NCI-H146 treated with DMSO at 0.1 percent for 48 hours (cell line): ENCODE measurements around the gene LRRN3.
"Not testable (repeated sequence)": the region's sequence is repeated elsewhere in the genome, so short reads cannot be mapped to it uniquely, and the experiment has no call there.

Experiments used
- DNase-seq: peaks from one replicate; lab custom pipeline; 2025; ENCODE audit not compliant: unreplicated experiment; lab: John Stamatoyannopoulos, UW

LRRN3 gene

GRCh38 chr7:111090846-111091245, at the start of gene LRRN3:
TSS of gene LRRN3 (plus strand) at chr7:111091127. CDS start at chr7:111122773, 31,646 bp downstream.
- DNase-seq: peak; percentile 92

- DNase-seq: no peak
Observed at GRCh38 chr7:111041577-111041976, 49.4 kb upstream of the LRRN3 start.

GRCh38 chr7:111042842-111043241, 48.1 kb upstream of the LRRN3 start:
- no peak for DNase-seq

- no peak for DNase-seq
Observed at GRCh38 chr7:111043561-111043960, 47.4 kb upstream of the LRRN3 start.

- no peak for DNase-seq
Observed at GRCh38 chr7:111045449-111045848, 45.5 kb upstream of the LRRN3 start.

- no peak for DNase-seq
Observed at GRCh38 chr7:111047595-111047994, 43.3 kb upstream of the LRRN3 start.

- DNase-seq: no peak
Observed at GRCh38 chr7:111049971-111050680, 40.8 kb upstream of the LRRN3 start.

- no peak for DNase-seq
Observed at GRCh38 chr7:111050875-111051416, 40.0 kb upstream of the LRRN3 start.

GRCh38 chr7:111051832-111052231, 39.1 kb upstream of the LRRN3 start:
- DNase-seq: no peak

GRCh38 chr7:111053035-111053434, 37.9 kb upstream of the LRRN3 start:
- no peak for DNase-seq

- no peak for DNase-seq
Observed at GRCh38 chr7:111056371-111056770, 34.6 kb upstream of the LRRN3 start.

- DNase-seq: no peak
Observed at GRCh38 chr7:111057066-111057465, 33.9 kb upstream of the LRRN3 start.

- DNase-seq: no peak
Observed at GRCh38 chr7:111059833-111060232, 31.1 kb upstream of the LRRN3 start.

GRCh38 chr7:111063166-111063565, 27.8 kb upstream of the LRRN3 start:
- DNase-seq: no peak

- DNase-seq: no peak
Observed at GRCh38 chr7:111067251-111067650, 23.7 kb upstream of the LRRN3 start.

- DNase-seq: no peak
Observed at GRCh38 chr7:111067682-111068081, 23.2 kb upstream of the LRRN3 start.

GRCh38 chr7:111068618-111069017, 22.3 kb upstream of the LRRN3 start:
- no peak for DNase-seq

- DNase-seq: no peak
Observed at GRCh38 chr7:111071556-111071955, 19.4 kb upstream of the LRRN3 start.

- not testable (repeated sequence) for DNase-seq
Observed at GRCh38 chr7:111072658-111073057, 18.3 kb upstream of the LRRN3 start.

GRCh38 chr7:111074071-111074747, 16.7 kb upstream of the LRRN3 start:
- DNase-seq: no peak

GRCh38 chr7:111074748-111075146, 16.2 kb upstream of the LRRN3 start:
- DNase-seq: no peak

- DNase-seq: no peak
Observed at GRCh38 chr7:111075498-111075897, 15.4 kb upstream of the LRRN3 start.
